ENCODE data around the gene RPL7A. TPM values are rescaled to one million over a fixed set of nuclear protein-coding genes. Genes with fewer than 3 reads are reported as not detected.
A peak's percentile ranks its signal among the peaks of the same experiment; 100 is the strongest.
"Not testable (repeated sequence)": the region's sequence is repeated elsewhere in the genome, so short reads cannot be mapped to it uniquely, and the experiment has no call there.

RPL7A gene
- total RNA-seq (2014; rRNA removed; shearing (Covaris generic)) = 1,201 and 1,667 TPM in 2 replicates

DNA sequence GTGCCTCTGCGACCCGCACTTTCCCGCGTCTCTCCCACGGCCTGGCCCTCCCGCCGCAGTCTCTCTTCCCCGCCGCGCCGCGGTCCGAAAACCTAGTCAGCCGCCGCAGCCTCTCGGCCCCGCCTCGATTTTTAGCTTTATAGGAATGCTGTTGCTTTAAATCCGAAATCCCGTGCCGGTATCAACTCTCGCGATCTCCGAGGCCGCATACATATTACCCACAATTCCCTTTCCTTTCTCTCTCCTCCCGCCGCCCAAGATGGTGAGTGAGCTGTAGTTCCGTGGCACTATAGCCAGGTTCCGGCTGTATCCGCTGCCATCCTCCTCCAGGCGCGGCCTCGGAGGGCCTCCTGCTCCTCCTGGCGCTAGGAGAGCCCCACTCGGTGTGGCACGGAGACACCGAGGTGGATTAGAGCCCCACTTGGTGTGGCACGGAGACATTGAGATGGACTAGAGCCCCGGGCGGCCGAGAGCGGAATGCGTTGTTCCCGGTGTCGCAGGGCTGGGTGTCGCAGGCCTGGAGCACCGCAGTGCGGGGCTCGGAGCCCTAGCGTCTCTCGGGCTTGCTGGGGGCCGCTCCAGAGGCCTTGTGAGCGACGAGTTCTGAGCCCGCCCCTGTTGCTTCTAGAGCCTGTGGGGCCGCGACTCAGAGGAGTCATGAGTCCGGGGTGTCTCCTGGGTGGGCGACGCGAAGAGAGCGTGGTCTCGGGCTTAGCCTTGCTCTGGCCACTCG, at the start of gene RPL7A, which contains the start of gene MED22:
RPL7A (plus strand) TSS at position 234 of the 733 bp plus-strand sequence; CDS start at position 260, 26 bp downstream.
MED22 (minus strand) TSS at position 147 of the 733 bp plus-strand sequence. CDS start 1,469 bp downstream, outside the sequence.
- peak; percentile 91 to 93 for DNase-seq (ENCODE audit: low read depth in 1 of 2, low spot score in 2 of 2)
- peak within 1 kb of the TSS; percentile 92 for H3K27ac ChIP-seq
- H3K36me3 ChIP-seq = peaks cover 87% of the 10 kb centered on the region
- no peaks in the 10 kb centered on the region for H3K9me3 ChIP-seq (replicated peaks)
- H3K27me3 ChIP-seq (replicated peaks) = no peaks in the 10 kb centered on the region
- H3K4me1 ChIP-seq (replicated peaks) = peaks cover 23% of the 10 kb centered on the region
- peak within 1 kb of the TSS; percentile 93 for H3K4me3 ChIP-seq

DNA sequence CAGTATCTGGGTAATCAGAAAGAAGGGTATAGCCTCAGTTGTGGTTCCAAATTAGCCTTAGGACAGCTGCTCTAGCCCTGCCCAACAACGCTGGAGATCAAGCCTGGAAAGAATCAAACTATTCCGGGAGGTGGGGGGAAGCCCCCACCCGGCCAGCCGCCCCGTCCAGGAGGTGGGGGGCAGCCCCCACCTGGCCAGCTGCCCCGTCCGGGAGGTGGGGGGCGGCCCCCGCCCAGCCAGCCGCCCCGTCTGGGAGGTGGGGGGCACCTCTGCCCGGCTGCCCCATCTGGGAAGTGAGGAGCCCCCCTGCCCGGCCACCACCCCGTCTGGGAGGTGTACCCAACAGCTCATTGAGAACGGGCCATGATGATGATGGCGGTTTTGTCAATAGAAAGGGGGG, 48.0 kb upstream of the RPL7A start:
- H3K27ac ChIP-seq; H3K9me3 ChIP-seq (replicated peaks); H3K36me3 ChIP-seq; H3K4me3 ChIP-seq; DNase-seq (ENCODE audit: low read depth in 1 of 2, low spot score in 2 of 2); H3K4me1 ChIP-seq (replicated peaks): not testable (repeated sequence)
- peaks cover 26% of the 10 kb centered on the region for H3K27me3 ChIP-seq (replicated peaks)

DNA sequence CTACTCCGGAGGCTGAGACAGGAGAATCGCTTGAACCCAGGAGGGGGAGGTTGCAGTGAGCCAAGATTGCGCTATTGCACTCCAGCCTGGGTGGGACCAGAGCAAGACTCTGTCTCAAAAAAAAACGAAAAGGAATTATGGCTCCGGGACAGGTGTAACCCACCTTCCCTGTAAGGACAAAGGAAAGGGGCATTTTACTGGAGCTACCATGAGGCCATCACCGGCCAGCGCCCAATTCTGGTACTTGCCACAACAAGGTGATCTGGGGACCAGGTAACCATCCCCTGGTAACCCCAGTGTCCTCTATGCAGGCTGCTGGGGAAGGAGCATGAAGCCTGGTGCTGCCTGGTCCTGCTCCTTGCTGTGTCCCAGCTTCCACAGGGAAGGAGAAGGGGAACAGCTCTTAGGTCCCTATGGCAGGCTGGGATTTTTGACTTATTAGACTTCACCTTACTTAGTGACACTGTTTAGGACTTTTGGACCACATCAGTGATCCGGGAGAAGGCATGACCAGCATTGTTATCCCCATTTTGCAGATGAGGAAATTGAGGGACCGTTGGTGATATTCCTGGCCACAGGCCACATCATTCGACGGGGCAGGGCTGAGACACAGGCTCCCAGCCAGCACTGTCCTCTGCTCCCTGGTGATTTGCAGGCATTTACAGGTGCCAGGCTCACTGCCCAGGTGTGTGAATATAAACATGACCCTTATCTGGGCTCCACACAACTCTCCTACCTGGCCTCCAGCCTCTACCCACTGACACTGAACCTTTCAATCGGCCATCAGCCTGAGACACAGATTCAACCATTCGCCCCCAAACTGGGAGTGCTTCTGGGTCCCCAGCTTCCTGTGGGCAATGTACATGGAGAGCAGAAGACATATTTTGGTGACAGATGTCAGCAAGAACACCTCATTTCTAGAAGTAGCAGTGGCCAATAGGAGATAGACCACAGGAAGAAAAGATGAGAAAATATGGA, 46.5 kb upstream of the RPL7A start:
- Histone ChIP-seq H3K9me3 (replicated peaks) (no peaks in the 10 kb centered on the region), H3K27me3 (replicated peaks) (peaks cover 26% of the 10 kb centered on the region), H3K4me1 (replicated peaks) (no peaks in the 10 kb centered on the region), H3K36me3 (no peaks in the 10 kb centered on the region), H3K27ac (no peak overlapping the region), H3K4me3 (no peak overlapping the region)
- no peak for DNase-seq (ENCODE audit: low read depth in 1 of 2, low spot score in 2 of 2)

DNA sequence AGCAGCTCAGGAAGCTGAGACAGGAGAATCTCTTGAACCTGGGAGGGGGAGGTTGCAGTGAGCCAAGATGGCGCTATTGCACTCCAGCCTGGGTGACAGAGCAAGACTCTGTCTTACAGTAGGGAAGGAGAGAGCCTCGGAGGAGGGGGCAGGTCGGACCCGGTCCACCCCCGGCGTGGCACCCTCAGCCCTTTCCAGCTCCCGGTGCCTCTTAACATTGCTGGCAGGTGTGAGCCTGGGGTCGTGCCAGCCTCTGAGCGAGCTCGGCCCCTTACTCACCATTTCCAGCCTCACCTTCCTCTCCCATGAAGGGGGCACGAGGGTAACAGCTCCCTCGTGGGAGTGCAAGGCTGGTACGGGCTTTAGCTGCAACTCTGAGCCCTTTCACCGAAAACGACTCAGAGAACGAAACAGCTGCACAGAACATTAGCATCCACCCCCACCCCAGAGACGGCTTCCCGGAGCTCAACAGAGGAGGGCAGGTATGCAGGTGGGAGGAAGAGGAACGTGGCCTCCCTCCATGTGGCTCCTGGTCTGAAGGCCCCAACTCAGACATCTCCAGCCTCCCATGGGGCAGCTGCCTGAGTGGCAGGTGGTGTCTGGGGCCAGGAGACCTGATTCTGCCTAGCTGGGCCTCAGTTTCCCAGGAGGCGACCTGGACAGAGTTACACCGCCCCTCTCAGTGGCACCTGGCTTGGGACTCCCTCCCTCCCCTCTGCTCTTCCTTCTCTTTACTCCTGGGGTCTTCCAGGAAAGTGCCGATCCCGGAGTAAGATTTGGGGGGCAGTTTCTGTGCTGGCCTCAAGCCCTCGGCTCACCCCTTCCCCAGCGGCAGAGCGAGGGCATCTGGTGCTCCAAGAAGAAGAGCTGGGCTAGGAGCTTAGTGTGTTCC, 44.5 kb upstream of the RPL7A start:
- H3K27ac ChIP-seq = no peak overlapping the region
- H3K36me3 ChIP-seq = no peaks in the 10 kb centered on the region
- H3K4me1 ChIP-seq (replicated peaks) = no peaks in the 10 kb centered on the region
- H3K4me3 ChIP-seq = no peak overlapping the region
- DNase-seq (ENCODE audit: low read depth in 1 of 2, low spot score in 2 of 2) = no peak
- peaks cover 23% of the 10 kb centered on the region for H3K27me3 ChIP-seq (replicated peaks)
- H3K9me3 ChIP-seq (replicated peaks) = no peaks in the 10 kb centered on the region

DNA sequence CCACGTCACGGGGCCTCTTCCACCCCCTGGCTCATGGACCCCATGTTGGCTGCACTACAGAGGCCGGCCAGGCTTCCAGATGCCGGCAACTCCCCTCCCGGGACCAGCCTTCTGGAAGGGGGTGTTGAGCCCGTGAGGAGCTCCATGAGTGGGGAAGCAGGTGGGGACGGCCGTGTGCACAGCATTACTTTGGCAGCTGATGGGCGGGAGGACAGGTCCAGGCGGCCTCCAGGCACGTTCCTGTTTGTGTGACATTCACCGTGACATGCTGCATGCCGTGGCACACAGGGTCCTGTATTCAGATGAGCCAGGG, 43.9 kb upstream of the RPL7A start:
- Histone ChIP-seq H3K27ac (no peak overlapping the region), H3K9me3 (replicated peaks) (no peaks in the 10 kb centered on the region), H3K27me3 (replicated peaks) (peaks cover 18% of the 10 kb centered on the region), H3K36me3 (no peaks in the 10 kb centered on the region), H3K4me3 (no peak overlapping the region), H3K4me1 (replicated peaks) (no peaks in the 10 kb centered on the region)
- no peak for DNase-seq (ENCODE audit: low read depth in 1 of 2, low spot score in 2 of 2)

DNA sequence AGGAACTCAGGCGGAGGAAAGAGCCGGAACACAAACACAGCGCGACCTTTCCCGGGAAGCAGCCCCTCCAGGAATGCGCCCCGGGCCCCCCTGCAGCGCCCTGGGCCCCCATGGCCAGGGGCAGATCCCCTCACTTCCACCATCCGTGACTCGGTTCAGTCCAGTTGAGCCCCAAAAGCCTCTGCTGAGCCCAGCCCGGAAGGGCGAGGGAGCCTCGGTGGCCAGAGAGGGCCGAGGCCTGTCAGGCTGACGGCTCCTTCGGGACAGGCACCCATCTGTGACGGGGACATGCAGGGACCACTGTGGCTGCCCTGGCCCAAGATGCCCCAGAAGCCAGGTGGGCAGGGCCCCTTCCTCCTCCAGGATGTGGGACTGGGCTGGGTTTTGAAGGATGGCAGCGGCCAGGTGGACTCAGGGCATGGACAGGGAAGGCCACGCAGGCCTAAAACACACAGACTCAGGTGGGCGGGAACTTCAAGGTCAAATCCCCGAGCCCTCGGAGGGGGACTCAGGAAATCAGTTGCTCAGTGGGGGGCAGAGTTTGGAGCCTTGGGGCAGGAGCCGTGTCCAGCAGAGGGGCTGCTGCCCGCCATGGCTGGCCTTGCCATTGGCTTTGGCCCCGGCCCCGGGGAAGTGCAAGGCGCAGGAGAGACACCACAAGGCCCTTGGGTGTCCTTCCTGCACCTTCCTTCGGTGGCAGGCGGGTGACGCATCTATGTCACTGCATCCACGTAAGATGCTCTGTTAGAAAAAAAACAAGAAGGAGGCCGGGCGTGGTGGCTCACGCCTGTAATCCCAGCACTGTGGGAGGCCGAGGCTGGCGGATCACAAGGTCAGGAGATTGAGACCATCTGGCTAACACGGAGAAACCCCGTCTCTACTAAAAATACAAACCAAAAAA, 43.3 kb upstream of the RPL7A start:
- H3K4me1 ChIP-seq (replicated peaks) = no peaks in the 10 kb centered on the region
- no peak overlapping the region for H3K4me3 ChIP-seq
- H3K9me3 ChIP-seq (replicated peaks) = 0 out of 2 replicates have a peak, but pooled peaks cover 5% of the 10 kb centered on the region
- peaks cover 18% of the 10 kb centered on the region for H3K27me3 ChIP-seq (replicated peaks)
- H3K27ac ChIP-seq = no peak overlapping the region
- no peak for DNase-seq (ENCODE audit: low read depth in 1 of 2, low spot score in 2 of 2)
- no peaks in the 10 kb centered on the region for H3K36me3 ChIP-seq

DNA sequence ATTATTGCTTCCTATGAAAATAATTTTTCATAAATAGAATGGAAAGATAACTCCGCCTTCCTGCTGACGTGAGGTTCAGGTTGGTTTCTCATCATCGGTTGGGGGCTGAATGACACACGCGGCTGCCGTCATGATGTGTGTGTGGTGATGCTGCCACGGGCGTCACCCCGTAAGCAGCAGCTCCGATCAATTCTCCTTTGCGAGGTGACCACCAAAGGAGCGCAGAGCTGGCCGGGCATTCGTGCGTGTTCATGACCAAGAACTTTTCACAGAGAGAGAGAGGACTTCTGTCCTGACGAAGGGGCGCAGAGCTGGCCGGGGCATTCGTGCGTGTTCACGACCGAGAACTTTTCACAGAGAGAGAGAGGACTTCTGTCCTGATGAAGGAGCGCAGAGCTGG, 42.3 kb upstream of the RPL7A start:
- DNase-seq (ENCODE audit: low read depth in 1 of 2, low spot score in 2 of 2) = no peak

DNA sequence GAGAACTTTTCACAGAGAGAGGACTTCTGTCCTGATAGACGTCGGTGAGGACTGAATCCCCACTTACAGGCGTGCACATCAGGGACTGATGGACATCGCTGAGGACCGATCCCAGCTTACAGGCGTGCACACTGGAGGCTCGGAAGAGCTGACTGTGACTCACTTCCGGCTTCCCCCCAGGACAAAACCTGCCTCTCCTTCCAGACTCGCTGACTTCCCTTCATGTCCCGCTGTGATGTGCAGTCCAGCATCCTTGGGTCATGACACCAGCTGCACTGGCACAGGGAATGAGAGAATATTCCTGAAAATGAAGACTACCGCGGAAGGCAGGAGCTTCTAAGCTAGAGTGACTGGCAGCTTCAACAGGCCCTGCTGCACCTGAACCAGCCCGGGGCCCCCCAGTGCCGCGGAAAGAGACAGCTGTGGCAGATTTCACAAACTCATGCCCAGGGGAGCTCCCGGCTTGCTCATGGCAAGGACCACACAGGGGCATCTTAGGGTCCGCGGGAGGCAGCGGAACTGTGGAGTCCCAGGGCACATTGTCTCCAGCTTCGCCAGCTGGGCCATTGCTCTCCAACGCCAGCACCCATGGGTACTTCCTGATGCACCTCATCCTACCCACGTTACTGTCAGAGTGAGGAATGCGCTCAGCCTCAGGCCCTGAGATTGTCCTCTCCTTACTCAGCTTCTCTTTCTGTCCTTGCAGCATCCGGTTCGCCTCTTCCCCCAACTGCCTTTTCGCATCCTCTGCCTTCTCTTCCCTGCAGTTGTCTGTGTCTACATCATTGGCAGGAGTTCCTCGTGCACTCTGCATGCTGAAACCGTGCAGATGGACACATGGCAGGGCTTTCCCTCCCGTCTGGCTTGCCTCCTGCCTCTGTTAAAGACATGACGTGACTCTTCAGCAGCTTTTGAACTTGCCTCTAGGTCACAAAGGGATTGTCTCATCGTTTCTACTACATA, 41.5 kb upstream of the RPL7A start:
- no peak overlapping the region for H3K4me3 ChIP-seq
- no peaks in the 10 kb centered on the region for H3K4me1 ChIP-seq (replicated peaks)
- H3K36me3 ChIP-seq = no peaks in the 10 kb centered on the region
- peaks cover 18% of the 10 kb centered on the region for H3K27me3 ChIP-seq (replicated peaks)
- DNase-seq (ENCODE audit: low read depth in 1 of 2, low spot score in 2 of 2) = no peak
- H3K27ac ChIP-seq = no peak overlapping the region
- H3K9me3 ChIP-seq (replicated peaks) = 0 out of 2 replicates have a peak, but pooled peaks cover 5% of the 10 kb centered on the region

More for the DNA sequence above, 42.3 kb upstream of the RPL7A start:
- Histone ChIP-seq H3K4me3 (no peak overlapping the region), H3K9me3 (replicated peaks) (0 out of 2 replicates have a peak, but pooled peaks cover 5% of the 10 kb centered on the region), H3K27ac (no peak overlapping the region), H3K36me3 (no peaks in the 10 kb centered on the region), H3K27me3 (replicated peaks) (peaks cover 18% of the 10 kb centered on the region), H3K4me1 (replicated peaks) (no peaks in the 10 kb centered on the region)

DNA sequence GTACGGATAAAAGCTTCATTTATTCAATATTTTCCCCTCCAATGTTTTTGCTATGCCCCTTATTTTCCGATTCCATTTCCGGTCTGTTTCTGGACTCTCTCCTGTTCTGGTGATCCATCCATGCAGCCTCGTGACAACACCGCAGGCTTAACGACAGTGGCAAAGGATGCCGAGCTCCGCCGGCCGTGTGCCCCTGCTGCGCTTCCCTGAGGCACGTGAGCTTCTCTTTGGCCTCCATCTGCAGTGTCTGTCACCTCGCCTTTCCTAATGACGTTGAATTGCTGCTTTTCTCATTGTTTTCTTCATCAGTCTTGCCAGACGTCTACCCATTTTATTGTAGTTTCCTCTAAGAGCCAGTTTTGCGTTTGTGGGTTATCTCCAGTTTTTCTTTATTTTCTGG, 40.7 kb upstream of the RPL7A start:
- peaks cover 17% of the 10 kb centered on the region for H3K27me3 ChIP-seq (replicated peaks)
- no peak for DNase-seq (ENCODE audit: low read depth in 1 of 2, low spot score in 2 of 2)
- H3K4me1 ChIP-seq (replicated peaks) = no peaks in the 10 kb centered on the region
- no peak overlapping the region for H3K27ac ChIP-seq
- H3K36me3 ChIP-seq = no peaks in the 10 kb centered on the region
- H3K9me3 ChIP-seq (replicated peaks) = 0 out of 2 replicates have a peak, but pooled peaks cover 5% of the 10 kb centered on the region
- no peak overlapping the region for H3K4me3 ChIP-seq

DNA sequence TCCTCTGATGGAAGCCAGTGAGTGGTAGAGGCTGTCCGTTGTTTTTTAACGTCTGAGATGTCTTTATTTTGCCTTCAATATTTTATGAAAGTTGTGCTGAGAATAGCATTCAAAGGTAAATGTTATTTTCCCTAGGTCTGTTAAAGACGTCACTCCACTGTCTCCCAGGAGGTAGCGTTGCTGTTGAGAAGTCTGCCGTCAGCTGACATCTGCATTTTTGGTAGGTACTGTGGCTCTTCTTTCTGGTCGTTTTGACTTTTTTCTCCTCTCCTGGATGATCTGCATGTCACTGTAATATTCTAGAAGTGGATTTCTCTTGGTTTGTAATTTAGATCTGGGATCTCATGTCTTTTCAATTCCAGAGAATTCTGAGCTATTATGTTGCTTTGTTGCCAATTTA, 38.4 kb upstream of the RPL7A start:
- H3K27ac ChIP-seq = no peak overlapping the region
- DNase-seq (ENCODE audit: low read depth in 1 of 2, low spot score in 2 of 2) = no peak
- 0 out of 2 replicates have a peak, but pooled peaks cover 5% of the 10 kb centered on the region for H3K9me3 ChIP-seq (replicated peaks)
- peaks cover 10% of the 10 kb centered on the region for H3K27me3 ChIP-seq (replicated peaks)
- no peaks in the 10 kb centered on the region for H3K36me3 ChIP-seq
- no peaks in the 10 kb centered on the region for H3K4me1 ChIP-seq (replicated peaks)
- no peak overlapping the region for H3K4me3 ChIP-seq

DNA sequence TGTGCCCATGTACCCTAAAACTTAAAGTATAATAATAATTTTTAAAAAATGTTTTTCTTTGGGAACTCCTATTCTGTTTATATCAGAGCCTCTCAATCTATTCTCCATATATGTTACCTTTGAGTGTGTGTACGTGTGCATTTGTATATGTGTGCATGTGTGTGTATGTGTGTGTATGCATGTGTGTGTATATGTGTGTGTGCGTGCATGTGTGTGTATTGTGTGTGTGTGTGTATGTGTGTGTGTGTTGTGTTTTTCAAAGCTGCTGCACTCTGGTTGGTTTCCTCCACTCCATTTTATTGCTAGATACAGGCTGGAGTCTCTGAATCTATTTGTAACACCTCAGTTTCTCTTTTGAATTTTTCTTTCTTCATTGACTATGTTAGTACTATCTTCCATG, 32.0 kb upstream of the RPL7A start:
- Histone ChIP-seq H3K27me3 (replicated peaks) (peaks cover 10% of the 10 kb centered on the region; the same call in 1 of the 2 replicates), H3K4me3 (no peak overlapping the region), H3K4me1 (replicated peaks) (no peaks in the 10 kb centered on the region), H3K9me3 (replicated peaks) (no peaks in the 10 kb centered on the region), H3K27ac (no peak overlapping the region), H3K36me3 (no peaks in the 10 kb centered on the region)
- no peak for DNase-seq (ENCODE audit: low read depth in 1 of 2, low spot score in 2 of 2)
